MM.1S (cell line): ENCODE measurements around the gene LIX1.

Experiments
- DNase-seq: peaks from one replicate; pipeline ENCODE4 v3.0.0-alpha.2; 2015
- H2AFZ ChIP-seq: fragments of 300-600 bp; sonication (generic); 2 replicates; pipeline ENCODE4 v1.6.0; 2016; ENCODE audit warnings: antibody characterized with exemption, low read length
- H3F3A ChIP-seq: fragments of 300-600 bp; sonication (generic); 2 replicates; pipeline ENCODE4 v1.6.1; 2016; ENCODE audit warnings: mild to moderate bottlenecking, antibody characterized with exemption, low read length, moderate library complexity, mixed read lengths; ENCODE audit not compliant: insufficient read depth
- H3K27ac ChIP-seq: fragments of 300-600 bp; sonication (generic); 2 replicates; pipeline ENCODE4 v1.5.1; 2016; ENCODE audit warnings: mild to moderate bottlenecking, low read length
- H3K27me3 ChIP-seq: fragments of 300-600 bp; sonication (generic); replicated peaks from 2 replicates; pipeline ENCODE4 v1.6.0; 2016; ENCODE audit warnings: low read length; ENCODE audit not compliant: insufficient read depth
- H3K36me3 ChIP-seq: fragments of 300-600 bp; sonication (generic); replicated peaks from 2 replicates; pipeline ENCODE4 v1.6.1; 2016; ENCODE audit warnings: mild to moderate bottlenecking, low read length, mixed read lengths; ENCODE audit not compliant: insufficient read depth
- H3K4me1 ChIP-seq: fragments of 300-600 bp; sonication (generic); 2 replicates; pipeline ENCODE4 v1.6.1; 2016; ENCODE audit warnings: low read length, mixed read lengths
- H3K4me2 ChIP-seq: fragments of 300-600 bp; sonication (generic); 2 replicates; pipeline ENCODE4 v1.6.0; 2016; ENCODE audit warnings: low read depth, low read length
- H3K4me3 ChIP-seq: fragments of 300-600 bp; sonication (generic); 2 replicates; pipeline ENCODE4 v1.5.1; 2016; ENCODE audit warnings: low read length, mixed read lengths
- H3K79me2 ChIP-seq: fragments of 300-600 bp; sonication (generic); 2 replicates; pipeline ENCODE4 v1.6.1; 2016; ENCODE audit warnings: mixed run types, low read length, mixed read lengths
- H3K9ac ChIP-seq: fragments of 300-600 bp; sonication (generic); 2 replicates; pipeline ENCODE4 v1.6.1; 2016; ENCODE audit warnings: low read length, mixed read lengths
- H3K9me2 ChIP-seq: fragments of 300-600 bp; sonication (generic); replicated peaks from 2 replicates; pipeline ENCODE4 v1.6.1; 2016; ENCODE audit warnings: mild to moderate bottlenecking, low read length, mixed read lengths; ENCODE audit not compliant: insufficient read depth
- H3K9me3 ChIP-seq: fragments of 300-600 bp; sonication (generic); replicated peaks from 2 replicates; pipeline ENCODE4 v1.6.1; 2016; ENCODE audit warnings: mild to moderate bottlenecking, low read length, mixed read lengths; ENCODE audit not compliant: insufficient read depth
- H4K20me1 ChIP-seq: fragments of 300-600 bp; sonication (generic); 2 replicates; pipeline ENCODE4 v1.6.1; 2016; ENCODE audit warnings: mild to moderate bottlenecking, low read length, moderate library complexity, mixed read lengths; ENCODE audit not compliant: insufficient read depth
- CTCF ChIP-seq: fragments of 300-600 bp; sonication (generic); IDR thresholded peaks from 2 replicates; pipeline ENCODE4 v1.5.1; 2016; ENCODE audit warnings: antibody characterized with exemption, low read length, mixed read lengths
- EZH2 ChIP-seq: fragments of 300-600 bp; sonication (generic); optimal IDR thresholded peaks from 2 replicates; pipeline ENCODE3; 2017; ENCODE audit warnings: low read depth, mild to moderate bottlenecking, antibody characterized with exemption, low read length, mixed read lengths
- EZH2phosphoT487 ChIP-seq: fragments of 300-600 bp; sonication (generic); IDR thresholded peaks from 2 replicates; pipeline ENCODE4 v1.6.1; 2018; ENCODE audit warnings: antibody characterized with exemption, low read length

LIX1 gene

GRCh38 chr5:97111004-97111403, 31.4 kb downstream of the LIX1 start:
- Histone ChIP-seq H3K27me3 (no peaks in the 10 kb centered on the region), H3K4me1 (no peaks in the 10 kb centered on the region), H3K9me2 (no peaks in the 10 kb centered on the region), H3K79me2 (no peaks in the 10 kb centered on the region), H3K9me3 (no peaks in the 10 kb centered on the region), H3K4me2 (no peak overlapping the region), H3K27ac (no peak overlapping the region), H3F3A (no peaks in the 10 kb centered on the region), H3K4me3 (no peak overlapping the region), H4K20me1 (no peaks in the 10 kb centered on the region), H3K36me3 (no peaks in the 10 kb centered on the region), H2AFZ (no peak overlapping the region), H3K9ac (no peak overlapping the region)
- no peak for DNase-seq
- no peak for TF ChIP-seq EZH2phosphoT487
- TF ChIP-seq EZH2: no peak
- TF ChIP-seq CTCF: no peak

GRCh38 chr5:97107318-97107717, 35.1 kb downstream of the LIX1 start:
- no peaks in the 10 kb centered on the region for H3K27me3 ChIP-seq
- no peak overlapping the region for H2AFZ ChIP-seq
- TF ChIP-seq EZH2: no peak
- TF ChIP-seq CTCF: no peak
- no peak for TF ChIP-seq EZH2phosphoT487
- H3K9me2 ChIP-seq: no peaks in the 10 kb centered on the region
- H4K20me1 ChIP-seq: no peaks in the 10 kb centered on the region
- no peaks in the 10 kb centered on the region for H3K4me1 ChIP-seq
- no peaks in the 10 kb centered on the region for H3K9me3 ChIP-seq
- H3K36me3 ChIP-seq: no peaks in the 10 kb centered on the region
- DNase-seq: no peak
- no peak overlapping the region for H3K4me2 ChIP-seq
- no peaks in the 10 kb centered on the region for H3F3A ChIP-seq
- H3K27ac ChIP-seq: no peak overlapping the region
- no peaks in the 10 kb centered on the region for H3K79me2 ChIP-seq
- no peak overlapping the region for H3K9ac ChIP-seq
- H3K4me3 ChIP-seq: no peak overlapping the region

- no peak overlapping the region for H2AFZ ChIP-seq
- TF ChIP-seq EZH2 (no peak), EZH2phosphoT487 (no peak), CTCF (no peak)
- no peaks in the 10 kb centered on the region for H3K9me2 ChIP-seq
- no peak overlapping the region for H3K4me3 ChIP-seq
- H3K4me2 ChIP-seq: no peak overlapping the region
- H3K27me3 ChIP-seq: no peaks in the 10 kb centered on the region
- no peaks in the 10 kb centered on the region for H3K79me2 ChIP-seq
- H3K4me1 ChIP-seq: no peaks in the 10 kb centered on the region
- H3K9ac ChIP-seq: no peak overlapping the region
- no peak overlapping the region for H3K27ac ChIP-seq
- no peak for DNase-seq
- H3F3A ChIP-seq: no peaks in the 10 kb centered on the region
- no peaks in the 10 kb centered on the region for H3K36me3 ChIP-seq
- H3K9me3 ChIP-seq: no peaks in the 10 kb centered on the region
- no peaks in the 10 kb centered on the region for H4K20me1 ChIP-seq
Observed at GRCh38 chr5:97106216-97106581, 36.2 kb downstream of the LIX1 start.
